Peyer's patch (tissue), 4 donors: ENCODE results near the gene ARID1B. TPM values are rescaled to one million over a fixed set of nuclear protein-coding genes. Genes with fewer than 3 reads are reported as not detected.

Experiments used
- DNase-seq, 3 donors: peaks; one replicate each; pipeline ENCODE4 v3.0.0-alpha.2; 2017 to 2019
- H3K27ac ChIP-seq, 4 donors: fragments of 200-600 bp; sonication (generic); one replicate each; pipeline ENCODE4 v1.5.1; 2016 to 2019
- H3K27me3 ChIP-seq, 2 donors: fragments of 200-600 bp; sonication (generic); one replicate each; pipeline ENCODE4 v1.5.1; 2019
- H3K36me3 ChIP-seq, 3 donors: fragments of 200-600 bp; sonication (generic); one replicate each; pipeline ENCODE4 v1.5.1; 2016 to 2019
- H3K4me1 ChIP-seq, 4 donors: fragments of 200-600 bp; sonication (generic); one replicate each; pipeline ENCODE4 v1.5.1; 2016 to 2019
- H3K4me3 ChIP-seq, 4 donors: fragments of 200-600 bp; sonication (generic); 1 replicate in 3 of 4; 2 replicates in 1 of 4; pipeline ENCODE4 v1.5.1; 2016 to 2019; ENCODE audit warnings: mild to moderate bottlenecking in 1 of 4
- H3K9me3 ChIP-seq, 4 donors: fragments of 200-600 bp; sonication (generic); one replicate each; pipeline ENCODE4 v1.5.1; 2016 to 2019; ENCODE audit warnings: mild to moderate bottlenecking in 1 of 4
- POLR2A ChIP-seq, 2 donors: fragments of 450-650 bp; IDR thresholded peaks; one replicate each; pipeline ENCODE4 v1.5.1; 2017; ENCODE audit warnings: antibody characterized with exemption in 2 of 2, mild to moderate bottlenecking in 2 of 2, moderate library complexity in 2 of 2
- total RNA-seq, 4 donors: library from RNA; depleted of rRNA; stranded (reverse); fragments of >200 nt; gene quantifications; one replicate each; pipeline ENCODE4 v1.1.0, GENCODE V29; 2016
- TF ChIP-seq, protein P1 (sequence below), 6 experiments: fragments of 450-650 bp in 4 of 6; fragments of 200-600 bp in 2 of 6; sonication (generic) in 1 of 6; IDR thresholded peaks; one replicate each; pipeline ENCODE4 v1.5.1; 2017 to 2019; ENCODE audit warnings: antibody characterized with exemption in 6 of 6, mild to moderate bottlenecking in 3 of 6, moderate library complexity in 1 of 6

The ARID1B gene
- total RNA-seq, 4 donors from 2014 or later, result 117 to 174 (median 149) TPM

DNA sequence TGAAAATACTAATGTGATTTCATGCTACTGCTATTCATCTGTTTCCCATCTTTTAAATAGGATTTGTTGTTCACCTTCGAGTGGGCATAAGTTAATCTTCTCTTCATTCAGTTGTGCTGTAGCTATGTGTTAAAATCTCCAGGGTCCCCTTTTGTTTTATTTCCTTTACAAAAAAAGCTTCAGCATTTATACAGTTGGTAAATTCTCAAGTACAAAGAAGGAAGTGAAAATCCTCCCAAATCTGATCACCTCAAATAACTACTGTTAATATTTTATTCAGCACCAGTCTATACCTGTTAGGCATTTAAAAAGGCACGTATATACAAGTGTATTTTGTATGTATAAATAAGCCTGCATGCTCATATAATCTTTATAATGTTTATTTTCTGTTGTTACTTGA is 294.9 kb downstream of the ARID1B start:
- Histone ChIP-seq H3K27ac (no peak overlapping the region), H3K4me3 (no peak overlapping the region), H3K36me3 (no peaks in the 10 kb centered on the region), H3K4me1 (peaks cover 0 to 17% (median 1%) of the 10 kb centered on the region in 4 donors), H3K9me3 (no peaks in the 10 kb centered on the region), H3K27me3 (no peaks in the 10 kb centered on the region)
- TF ChIP-seq, protein P1, sequence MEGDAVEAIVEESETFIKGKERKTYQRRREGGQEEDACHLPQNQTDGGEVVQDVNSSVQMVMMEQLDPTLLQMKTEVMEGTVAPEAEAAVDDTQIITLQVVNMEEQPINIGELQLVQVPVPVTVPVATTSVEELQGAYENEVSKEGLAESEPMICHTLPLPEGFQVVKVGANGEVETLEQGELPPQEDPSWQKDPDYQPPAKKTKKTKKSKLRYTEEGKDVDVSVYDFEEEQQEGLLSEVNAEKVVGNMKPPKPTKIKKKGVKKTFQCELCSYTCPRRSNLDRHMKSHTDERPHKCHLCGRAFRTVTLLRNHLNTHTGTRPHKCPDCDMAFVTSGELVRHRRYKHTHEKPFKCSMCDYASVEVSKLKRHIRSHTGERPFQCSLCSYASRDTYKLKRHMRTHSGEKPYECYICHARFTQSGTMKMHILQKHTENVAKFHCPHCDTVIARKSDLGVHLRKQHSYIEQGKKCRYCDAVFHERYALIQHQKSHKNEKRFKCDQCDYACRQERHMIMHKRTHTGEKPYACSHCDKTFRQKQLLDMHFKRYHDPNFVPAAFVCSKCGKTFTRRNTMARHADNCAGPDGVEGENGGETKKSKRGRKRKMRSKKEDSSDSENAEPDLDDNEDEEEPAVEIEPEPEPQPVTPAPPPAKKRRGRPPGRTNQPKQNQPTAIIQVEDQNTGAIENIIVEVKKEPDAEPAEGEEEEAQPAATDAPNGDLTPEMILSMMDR (IDR thresholded peaks at IDR 0.05), result no peak
- TF ChIP-seq POLR2A (IDR thresholded peaks at IDR 0.05), result no peak
- no peak for DNase-seq

DNA sequence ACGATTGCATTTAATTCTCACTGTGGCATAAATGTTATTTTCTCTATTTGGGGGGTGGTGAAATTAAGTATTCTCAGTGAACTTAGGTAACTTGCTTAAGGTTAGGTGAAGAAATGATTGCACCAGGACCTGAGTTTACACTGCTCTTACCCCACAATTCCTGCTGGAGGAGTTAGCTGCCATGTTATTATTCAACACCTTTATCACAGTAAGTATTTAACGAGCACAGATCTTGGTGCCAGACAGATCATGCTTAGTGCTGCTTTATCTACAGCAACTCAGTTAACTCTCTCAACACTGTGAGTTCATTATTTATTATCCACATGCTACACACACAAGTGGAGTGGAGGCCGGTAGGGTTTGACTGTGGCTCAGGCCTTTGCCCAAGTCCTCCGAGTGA is 296.4 kb downstream of the ARID1B start:
- Histone ChIP-seq H3K4me1 (peaks cover 0 to 4% (median 1%) of the 10 kb centered on the region in 4 donors), H3K27ac (no peak overlapping the region), H3K9me3 (no peaks in the 10 kb centered on the region), H3K4me3 (no peak overlapping the region), H3K27me3 (no peaks in the 10 kb centered on the region), H3K36me3 (no peaks in the 10 kb centered on the region)
- TF ChIP-seq, protein P1 (IDR thresholded peaks at IDR 0.05), result no peak
- no peak for TF ChIP-seq POLR2A (IDR thresholded peaks at IDR 0.05)
- DNase-seq, result no peak

DNA sequence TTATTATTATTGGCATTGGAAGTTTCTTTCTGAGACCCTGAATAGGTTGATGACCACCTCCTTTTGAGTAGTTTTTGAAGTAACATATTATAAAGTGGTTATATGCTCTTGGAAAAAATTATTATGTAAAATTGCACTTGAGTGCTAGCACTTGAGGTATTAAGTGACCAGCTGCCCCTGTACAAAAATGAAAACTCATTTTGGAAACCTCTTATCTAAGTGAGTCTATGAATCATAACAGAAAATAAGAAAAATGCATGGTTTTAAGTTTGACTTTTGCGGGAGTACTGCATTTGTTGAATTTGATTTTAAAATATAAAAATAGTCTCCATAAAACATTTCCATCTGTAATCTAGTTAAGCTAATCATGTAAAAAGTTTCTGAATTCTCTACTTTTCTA is 297.8 kb downstream of the ARID1B start:
- Histone ChIP-seq H3K4me3 (no peak overlapping the region), H3K9me3 (no peaks in the 10 kb centered on the region), H3K27ac (no peak overlapping the region), H3K27me3 (no peaks in the 10 kb centered on the region), H3K4me1 (peaks cover 0 to 4% (median 1%) of the 10 kb centered on the region in 4 donors), H3K36me3 (no peaks in the 10 kb centered on the region)
- no peak for TF ChIP-seq POLR2A (IDR thresholded peaks at IDR 0.05)
- TF ChIP-seq, protein P1 (IDR thresholded peaks at IDR 0.05), result no peak
- no peak for DNase-seq

DNA sequence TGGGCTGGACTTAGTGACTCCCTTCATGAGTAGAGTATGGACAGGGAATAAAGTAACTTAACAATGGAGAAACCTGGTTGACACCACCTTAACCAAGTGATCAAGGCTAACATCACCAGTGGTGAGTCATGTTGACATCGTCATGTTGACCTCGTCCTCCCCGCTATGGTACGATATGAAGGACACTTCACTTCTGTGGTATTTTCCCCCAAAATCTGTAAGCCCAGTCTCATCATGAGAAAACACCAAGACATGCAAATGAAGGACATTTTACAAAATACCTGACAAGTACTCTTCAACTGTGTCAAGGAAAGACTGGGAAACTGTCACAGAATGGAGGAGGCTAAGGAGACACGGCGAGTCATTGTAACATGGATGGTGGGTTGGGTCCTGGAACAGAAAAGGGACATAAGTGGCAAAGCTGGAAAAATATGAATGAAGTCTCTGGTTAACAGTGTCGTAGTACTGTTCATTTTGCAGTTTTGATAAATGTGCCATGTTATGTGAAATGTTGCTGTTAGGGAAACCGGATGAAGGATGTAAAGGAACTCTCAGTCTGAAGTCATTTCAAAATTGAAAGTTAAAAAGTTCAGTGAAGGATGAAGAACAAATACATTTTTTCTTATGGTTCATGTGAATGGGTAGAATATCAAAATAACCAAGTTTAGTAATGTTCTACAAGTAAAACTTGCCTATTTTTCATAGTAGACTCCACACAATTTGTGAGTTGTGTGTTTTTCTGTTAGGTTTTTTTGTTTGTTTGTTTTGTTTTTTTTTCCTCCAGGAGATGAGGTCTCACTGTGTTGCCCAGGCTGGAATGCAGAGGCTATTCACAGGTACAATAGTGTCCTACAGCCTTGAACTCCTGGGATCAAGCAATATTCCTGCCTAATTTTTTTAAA is 298.6 kb downstream of the ARID1B start:
- no peak for DNase-seq
- TF ChIP-seq, protein P1 (IDR thresholded peaks at IDR 0.05), result no peak
- no peak for TF ChIP-seq POLR2A (IDR thresholded peaks at IDR 0.05)
- H3K27ac ChIP-seq, result peak overlapping the region in 1 of 4 donors; percentile 5
- H3K36me3 ChIP-seq, result no peaks in the 10 kb centered on the region
- H3K4me1 ChIP-seq, result peaks cover 0 to 4% (median 0%) of the 10 kb centered on the region in 4 donors
- H3K9me3 ChIP-seq, result no peaks in the 10 kb centered on the region
- H3K4me3 ChIP-seq, result no peak overlapping the region
- no peaks in the 10 kb centered on the region for H3K27me3 ChIP-seq

DNA sequence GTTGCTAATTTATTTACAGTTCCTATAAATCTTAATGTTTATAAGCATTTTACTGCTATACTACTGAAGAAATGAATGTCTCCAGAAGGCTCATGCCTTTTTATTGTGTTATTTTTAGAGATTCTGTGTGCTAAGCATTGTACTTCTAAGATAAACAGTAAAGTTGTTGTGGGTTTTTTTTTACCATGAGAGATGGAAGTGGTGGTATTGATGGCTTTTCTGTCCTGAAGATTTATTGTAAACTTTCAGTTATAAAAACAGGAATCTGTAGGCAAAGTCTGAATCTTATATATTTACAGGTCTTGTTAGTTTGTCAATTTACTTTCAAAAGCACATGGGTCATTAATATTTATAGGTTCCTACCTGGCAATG is 299.3 kb downstream of the ARID1B start:
- Histone ChIP-seq H3K27ac (no peak overlapping the region), H3K36me3 (no peaks in the 10 kb centered on the region), H3K27me3 (no peaks in the 10 kb centered on the region), H3K9me3 (no peaks in the 10 kb centered on the region), H3K4me1 (peaks cover 0 to 4% (median 0%) of the 10 kb centered on the region in 4 donors), H3K4me3 (no peak overlapping the region)
- no peak for DNase-seq
- TF ChIP-seq, protein P1 (IDR thresholded peaks at IDR 0.05), result no peak
- TF ChIP-seq POLR2A (IDR thresholded peaks at IDR 0.05), result no peak
